Measurements from ENCODE around the gene LLPH.
A peak's percentile ranks its signal among the peaks of the same experiment; 100 is the strongest.

Gene LLPH

GRCh38 chr12:66092559-66093269, 37.8 kb downstream of the LLPH start:
- DNase-seq (ENCODE audit: low read depth, low spot score): peak; percentile 17

GRCh38 chr12:66090157-66090556, 40.4 kb downstream of the LLPH start:
- no peak for DNase-seq (ENCODE audit: low read depth, low spot score)

DNA sequence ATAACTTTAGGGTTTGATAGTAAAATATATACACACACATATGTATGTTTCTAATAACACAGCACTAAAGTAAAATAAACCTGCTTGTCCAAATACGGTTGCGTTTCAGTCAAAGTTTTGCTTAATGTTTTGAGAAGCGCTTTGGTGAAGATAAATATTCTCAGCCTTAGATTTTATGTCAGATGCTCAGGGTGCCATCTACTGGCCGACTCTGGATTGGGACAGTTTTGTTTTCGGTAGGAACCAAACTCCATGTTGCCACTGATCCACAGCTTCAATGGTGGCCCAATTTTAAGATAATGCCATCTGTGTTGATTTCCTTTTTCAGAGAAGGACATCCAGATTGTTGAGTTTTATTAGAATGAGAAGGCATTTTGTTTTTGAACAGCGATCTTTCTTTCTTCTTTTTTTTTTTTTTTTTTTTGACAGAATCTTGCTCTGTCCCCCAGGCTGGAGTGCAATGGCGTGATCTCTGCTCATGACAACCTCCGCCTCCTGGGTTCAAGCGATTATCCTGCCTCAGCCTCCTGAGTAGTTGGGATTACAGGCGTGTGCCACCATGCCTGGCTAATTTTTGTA, 43.1 kb downstream of the LLPH start:
- peak; percentile 88 for DNase-seq (ENCODE audit: low read depth, low spot score)

DNA sequence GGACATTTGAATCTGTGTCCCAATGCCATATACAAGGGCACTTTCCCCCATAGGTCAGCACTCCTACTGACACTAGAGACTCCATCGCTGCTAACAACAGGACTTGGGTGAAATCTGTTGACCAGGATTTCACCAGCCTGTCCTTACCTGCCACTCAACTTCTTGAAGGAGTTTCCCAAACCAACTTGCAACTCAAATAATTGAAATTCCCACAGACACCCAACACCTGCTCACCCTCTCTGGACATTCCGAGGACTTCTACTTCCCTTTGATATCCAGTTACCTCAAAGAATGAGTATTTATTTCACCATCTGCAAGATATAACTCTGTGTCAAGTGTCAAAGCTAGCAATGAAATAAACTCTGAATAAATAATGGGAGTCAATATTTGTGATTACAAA, 44.6 kb downstream of the LLPH start:
- DNase-seq (ENCODE audit: low read depth, low spot score): no peak

- no peak for DNase-seq (ENCODE audit: low read depth, low spot score)
Observed at GRCh38 chr12:66085213-66085612, 45.3 kb downstream of the LLPH start.

- no peak for DNase-seq (ENCODE audit: low read depth, low spot score)
Observed at GRCh38 chr12:66083766-66084165, 46.8 kb downstream of the LLPH start.

- DNase-seq (ENCODE audit: low read depth, low spot score): no peak
Observed at GRCh38 chr12:66082744-66083143, 47.8 kb downstream of the LLPH start.

- DNase-seq (ENCODE audit: low read depth, low spot score): no peak
Observed at GRCh38 chr12:66080791-66081190, 49.8 kb downstream of the LLPH start.

DNA sequence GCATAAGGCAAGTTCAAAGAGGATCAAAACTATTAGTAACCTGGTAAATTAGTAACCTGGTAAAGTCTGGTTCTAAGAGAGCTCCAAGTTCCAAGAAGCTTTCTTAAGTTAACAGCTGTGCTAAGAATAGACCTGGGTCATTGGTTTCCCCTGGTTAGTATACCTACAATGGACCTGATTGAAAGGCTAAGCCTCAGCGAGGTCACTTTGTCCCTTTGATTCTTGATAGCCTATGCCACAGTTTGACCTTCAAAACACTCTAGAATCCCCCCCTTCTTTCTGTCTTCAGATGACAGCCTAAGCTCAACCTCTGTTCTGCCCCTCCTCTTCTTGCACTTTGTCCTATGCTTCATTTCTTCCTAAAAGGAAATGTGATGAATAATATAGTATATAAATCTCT, 53.0 kb downstream of the LLPH start:
- DNase-seq (ENCODE audit: low read depth, low spot score): no peak

DNA sequence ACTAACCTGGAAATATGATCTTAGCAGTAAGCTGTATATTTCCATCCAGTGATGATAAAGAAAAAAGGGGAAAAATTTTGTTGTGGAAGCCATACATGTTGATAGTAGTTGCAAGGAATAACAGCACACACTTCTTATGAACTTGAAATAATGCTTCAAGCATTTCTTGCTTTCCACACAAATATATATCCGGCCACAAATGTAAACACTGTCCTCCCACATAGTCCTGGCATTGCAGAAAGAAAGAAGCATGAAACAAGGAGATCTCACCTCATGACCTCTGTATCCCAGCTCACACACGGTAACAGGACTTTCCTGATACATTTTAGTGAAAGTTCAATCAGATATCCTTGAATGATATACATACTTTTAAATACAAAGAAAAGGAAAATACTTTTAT, 56.0 kb downstream of the LLPH start:
- no peak for DNase-seq (ENCODE audit: low read depth, low spot score)

GRCh38 chr12:66072566-66072965, 58.0 kb downstream of the LLPH start:
- no peak for DNase-seq (ENCODE audit: low read depth, low spot score)

- no peak for DNase-seq (ENCODE audit: low read depth, low spot score)
Observed at GRCh38 chr12:66072135-66072534, 58.4 kb downstream of the LLPH start.

GRCh38 chr12:66071549-66071948, 59.0 kb downstream of the LLPH start:
- no peak for DNase-seq (ENCODE audit: low read depth, low spot score)

DNA sequence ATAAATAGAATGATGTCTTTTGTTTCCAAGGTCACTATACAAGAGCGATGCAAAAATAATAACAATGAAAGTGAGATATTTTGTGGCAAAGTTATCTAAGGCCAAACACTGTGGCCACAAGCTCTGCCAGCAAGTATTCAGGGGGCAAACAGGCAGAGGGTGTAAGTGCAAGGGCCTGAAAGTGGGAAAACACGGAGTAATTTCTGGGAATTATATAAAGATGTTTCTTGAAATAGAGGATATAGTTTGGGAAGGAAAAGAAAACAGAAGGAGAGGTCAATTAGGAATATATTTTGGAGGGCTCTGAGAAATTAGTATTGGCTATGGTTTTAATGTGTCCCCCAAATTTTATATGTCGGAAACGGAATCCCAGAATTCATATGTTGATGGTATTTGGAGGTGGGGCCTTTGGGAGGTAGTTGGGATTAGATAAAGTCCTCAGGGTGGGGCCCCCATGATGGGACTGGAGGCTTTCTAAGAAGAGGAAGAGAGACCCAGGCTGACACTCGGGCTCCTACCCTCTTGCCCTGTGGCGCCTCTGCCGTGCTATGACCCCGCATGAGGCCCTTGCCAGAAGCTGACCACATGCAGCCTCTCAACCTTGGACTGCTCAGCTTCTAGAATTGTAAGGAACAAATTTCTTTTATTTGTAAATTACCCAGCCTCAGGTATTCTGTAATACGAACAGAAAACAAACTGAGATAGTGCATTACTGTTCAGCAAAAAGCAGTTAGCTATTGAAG, 60.0 kb downstream of the LLPH start:
- DNase-seq (ENCODE audit: low read depth, low spot score): no peak

GRCh38 chr12:66066929-66067523, 63.5 kb downstream of the LLPH start:
- no peak for DNase-seq (ENCODE audit: low read depth, low spot score)
